ENCODE data around the gene LMAN1.

GRCh38 chr18:59359576-59359952 lies 499 bp upstream of the LMAN1 start:
- TF ChIP-seq CTCF (IDR thresholded peaks at IDR 0.05; ENCODE audit: low read depth, low read length, missing input control) (no peak), RXRA (IDR thresholded peaks at IDR 0.05) (no peak), ATF3 (IDR thresholded peaks at IDR 0.05) (no peak), GABPA (IDR thresholded peaks at IDR 0.05 in 1 of 2, conservative IDR thresholded peaks at IDR 0.05 in 1 of 2) (no peak), REST (IDR thresholded peaks at IDR 0.05) (no peak), SP1 (IDR thresholded peaks at IDR 0.05) (no peak), TAF1 (conservative IDR thresholded peaks at IDR 0.05) (no peak)
